A549 (cell line): Measurements from ENCODE around the gene MSRB3. TPM values are rescaled to one million over a fixed set of nuclear protein-coding genes. Genes with fewer than 3 reads are reported as not detected.

Source experiments
- ATAC-seq, 2 experiments: fragments of 200-7000 bp in 1 of 2; fragments of >200 bp in 1 of 2; cut with Nextera tagmentation in 1 of 2; cut with Tn5 transposase in 1 of 2; 3 replicates each; pipeline versions ENCODE4 v1.8.0 to v1.9.1; 2018 to 2020; ENCODE audit warnings: mild to moderate bottlenecking in 1 of 2, moderate library complexity in 1 of 2
- CTCF ChIA-PET: fragments of 300-600 bp; sonication (Branson Sonifier 250); formaldehyde crosslinking; extraction: SDS; loops from one replicate; lab custom pipeline; 2021; ENCODE audit warnings: antibody characterized with exemption, inconsistent platforms; lab: Yijun Ruan, JAX
- POLR2A ChIA-PET: fragments of 350-600 bp; formaldehyde crosslinking; extraction: SDS; loops from one replicate; lab custom pipeline; 2021; ENCODE audit warnings: antibody characterized with exemption, inconsistent platforms; lab: Yijun Ruan, JAX
- DNase-seq, 2 experiments: peaks; one replicate each; pipeline versions ENCODE4 v3.0.0 to v3.0.0-alpha.2; 2011 to 2016; ENCODE audit warnings: low read depth in 1 of 2, low spot score in 1 of 2
- FAIRE-seq: peaks from 2 replicates; lab custom pipeline; 2011; peaks lifted over from hg19 to GRCh38; lab: Jason Lieb, UNC
- H3K27ac ChIP-seq, 2 experiments: fragments of >200 bp; sonication (Bioruptor Twin); formaldehyde crosslinking; 3 replicates each; pipeline ENCODE4 v1.5.1; 2016 to 2017
- H3K4me1 ChIP-seq: fragments of >200 bp; sonication (Bioruptor Twin); formaldehyde crosslinking; 3 replicates; pipeline ENCODE4 v1.6.1; 2016
- H3K4me2 ChIP-seq: fragments of >200 bp; sonication (Bioruptor Twin); formaldehyde crosslinking; 3 replicates; pipeline ENCODE4 v1.6.1; 2016
- H3K4me3 ChIP-seq: fragments of >200 bp; sonication (Bioruptor Twin); formaldehyde crosslinking; 3 replicates; pipeline ENCODE4 v1.5.1; 2016
- H3K9me3 ChIP-seq: fragments of >200 bp; sonication (Bioruptor Twin); formaldehyde crosslinking; 3 replicates; pipeline ENCODE4 v1.6.1; 2016
- BCL3 ChIP-seq: fragments of >200 bp; sonication (Bioruptor Twin); formaldehyde crosslinking; IDR thresholded peaks from 3 replicates; pipeline ENCODE4 v1.6.1; 2016
- CBX2 ChIP-seq: fragments of 200-600 bp; sonication (generic); IDR thresholded peaks from 2 replicates; pipeline ENCODE4 v1.6.1; 2016; ENCODE audit warnings: low read depth, mild to moderate bottlenecking, borderline replicate concordance
- CBX8 ChIP-seq: fragments of 200-600 bp; sonication (generic); IDR thresholded peaks from 2 replicates; pipeline ENCODE4 v1.6.1; 2016
- CEBPB ChIP-seq, 2 experiments: fragments of >200 bp in 1 of 2; sonication (Bioruptor Twin) in 1 of 2; formaldehyde crosslinking in 1 of 2; IDR thresholded peaks; 2 replicates each; pipeline ENCODE4 v1.6.1; 2012 to 2016
- CHD2 ChIP-seq: fragments of 150-350 bp; IDR thresholded peaks from 2 replicates; pipeline ENCODE4 v1.6.1; 2014; ENCODE audit warnings: low read length; ENCODE audit not compliant: partially characterized antibody
- CHD4 ChIP-seq: fragments of 200-600 bp; sonication (generic); IDR thresholded peaks from 2 replicates; pipeline ENCODE4 v1.6.1; 2016; ENCODE audit warnings: antibody characterized with exemption, mild to moderate bottlenecking, borderline replicate concordance
- E2F6 ChIP-seq: IDR thresholded peaks from 2 replicates; pipeline ENCODE4 v1.6.1; 2012; ENCODE audit warnings: low read depth, borderline replicate concordance
- EHMT2 ChIP-seq: fragments of 200-600 bp; sonication (generic); IDR thresholded peaks from 2 replicates; pipeline ENCODE4 v1.6.1; 2016; ENCODE audit warnings: antibody characterized with exemption, low read depth, mild to moderate bottlenecking, moderate library complexity
- ELK1 ChIP-seq: fragments of 150-350 bp; IDR thresholded peaks from 2 replicates; pipeline ENCODE4 v1.6.1; 2014; ENCODE audit warnings: low read depth, mild to moderate bottlenecking, low read length
- ESRRA ChIP-seq: fragments of 150-350 bp; IDR thresholded peaks from 2 replicates; pipeline ENCODE4 v1.6.1; 2014; ENCODE audit warnings: mild to moderate bottlenecking, low read length, borderline replicate concordance
- FOSL2 ChIP-seq, 2 experiments: fragments of 450-650 bp in 1 of 2; fragments of >200 bp in 1 of 2; sonication (Bioruptor Twin) in 1 of 2; formaldehyde crosslinking; IDR thresholded peaks; 2 replicates each; pipeline versions ENCODE4 v1.5.0 to v1.6.1; 2016 to 2020; ENCODE audit warnings: mild to moderate bottlenecking in 1 of 2, moderate library complexity in 1 of 2
- HDAC2 ChIP-seq: fragments of 200-600 bp; sonication (generic); IDR thresholded peaks from 2 replicates; pipeline ENCODE4 v1.6.1; 2016
- HEYL ChIP-seq: fragments of 250-450 bp; sonication (Bioruptor Pico); IDR thresholded peaks from 2 replicates; pipeline ENCODE4 v1.8.0; 2021; ENCODE audit warnings: mild to moderate bottlenecking, moderate library complexity
- HMGXB4 ChIP-seq: fragments of 250-450 bp; sonication (Bioruptor Pico); IDR thresholded peaks from 2 replicates; pipeline ENCODE4 v1.5.0; 2021; ENCODE audit warnings: mild to moderate bottlenecking, moderate library complexity, borderline replicate concordance
- HOXB13 ChIP-seq: fragments of 250-450 bp; sonication (Bioruptor Pico); IDR thresholded peaks from 2 replicates; pipeline ENCODE4 v1.5.0; 2020; ENCODE audit warnings: low read depth, mild to moderate bottlenecking, moderate library complexity
- JUNB ChIP-seq: fragments of >200 bp; sonication (Bioruptor Twin); formaldehyde crosslinking; IDR thresholded peaks from 2 replicates; pipeline ENCODE4 v1.6.1; 2016
- MAFK ChIP-seq: fragments of 450-650 bp; IDR thresholded peaks from 2 replicates; pipeline ENCODE4 v1.6.1; 2014; ENCODE audit not compliant: partially characterized antibody
- MAX ChIP-seq: IDR thresholded peaks from 2 replicates; pipeline ENCODE4 v1.6.1; 2012
- MAZ ChIP-seq: fragments of 150-350 bp; IDR thresholded peaks from 2 replicates; pipeline ENCODE4 v1.6.1; 2014; ENCODE audit warnings: antibody characterized with exemption, low read depth, low read length, borderline replicate concordance
- NFE2L2 ChIP-seq: fragments of 150-350 bp; conservative IDR thresholded peaks from 2 replicates; pipeline ENCODE4 v1.6.1; 2014; ENCODE audit warnings: low read length
- NPAS2 ChIP-seq: fragments of 250-450 bp; sonication (Bioruptor Pico); IDR thresholded peaks from 2 replicates; pipeline ENCODE4 v1.8.0; 2022; ENCODE audit warnings: mild to moderate bottlenecking, moderate library complexity, borderline replicate concordance
- NR3C1 ChIP-seq: fragments of >200 bp; sonication (Bioruptor Twin); formaldehyde crosslinking; IDR thresholded peaks from 3 replicates; pipeline ENCODE4 v1.6.1; 2017
- PHF8 ChIP-seq: fragments of 200-600 bp; sonication (generic); IDR thresholded peaks from 2 replicates; pipeline ENCODE4 v1.6.1; 2016; ENCODE audit warnings: low read depth, mild to moderate bottlenecking, antibody characterized with exemption, moderate library complexity, borderline replicate concordance
- POLR2A ChIP-seq: IDR thresholded peaks from 2 replicates; pipeline ENCODE4 v1.6.1; 2012; ENCODE audit warnings: mild to moderate bottlenecking, low read length
- POLR2AphosphoS2 ChIP-seq: conservative IDR thresholded peaks from 2 replicates; pipeline ENCODE4 v1.6.1; 2012; ENCODE audit warnings: low read length, improper control_type of control experiment, inconsistent platforms
- RCOR1 ChIP-seq: fragments of 150-350 bp; IDR thresholded peaks from 2 replicates; pipeline ENCODE4 v1.6.1; 2014; ENCODE audit warnings: antibody characterized with exemption, low read length, low read depth
- REST ChIP-seq: fragments of 200-600 bp; sonication (generic); IDR thresholded peaks from 2 replicates; pipeline ENCODE4 v1.6.1; 2016; ENCODE audit warnings: antibody characterized with exemption, mild to moderate bottlenecking, moderate library complexity
- RFX5 ChIP-seq: fragments of 450-650 bp; IDR thresholded peaks from 2 replicates; pipeline ENCODE4 v1.7.1; 2014; ENCODE audit warnings: antibody characterized with exemption, mild to moderate bottlenecking, moderate library complexity
- ZC3H11A ChIP-seq: fragments of 450-650 bp; IDR thresholded peaks from 2 replicates; pipeline ENCODE4 v1.6.1; 2014; ENCODE audit warnings: antibody characterized with exemption, mild to moderate bottlenecking
- ZFP36 ChIP-seq: fragments of 450-650 bp; IDR thresholded peaks from 2 replicates; pipeline ENCODE4 v1.6.1; 2014; ENCODE audit warnings: borderline replicate concordance; ENCODE audit not compliant: partially characterized antibody
- WGBS: methylation state at CpG from one replicate; pipeline ENCODE4 v1.1.6; 2017; ENCODE audit errors: missing lambda C conversion rate; 5-methylcytosine and 5-hydroxymethylcytosine counted together
- polyA plus RNA-seq, 4 experiments: library from polyadenylated mRNA; depleted of rRNA in 3 of 4; stranded (reverse); fragments of >200 nt; fragmentation: RNase III in 1 of 4; extraction: RNeasy Plus Mini Kit Qiagen cat#74134 plus additional on column Dnase treatment in 1 of 4; gene quantifications; 2 replicates in 3 of 4; 3 replicates in 1 of 4; pipeline ENCODE4 v1.2.3, GENCODE V29; 2011 to 2017

MSRB3 gene
- polyA plus RNA-seq, 2 of the 4 experiments (the other 2 are of a cell fraction) = 25.2 to 46.1 TPM

- 91% methylated on average over 3 of the region's 3 CpGs for WGBS
- DNase-seq (no peak), FAIRE-seq (no peak), ATAC-seq (no peak)
- no peak overlapping the region for H3K4me3 ChIP-seq
- CTCF ChIA-PET = no interaction called here
- peaks cover 25% of the 10 kb centered on the region for H3K4me1 ChIP-seq
- POLR2A ChIA-PET = no interaction called here
- no peak for TF ChIP-seq EHMT2
- TF ChIP-seq NFE2L2 = no peak
- no peak for TF ChIP-seq MAX
- TF ChIP-seq HMGXB4 (CRISPR knock-in tag) = no peak
- TF ChIP-seq REST = no peak
- no peak for TF ChIP-seq POLR2A
- TF ChIP-seq ESRRA = no peak
- TF ChIP-seq CEBPB (IDR thresholded peaks at IDR 0.05) = no peak
- no peak for TF ChIP-seq CHD4
- no peak for TF ChIP-seq NPAS2
- no peak for TF ChIP-seq MAZ
- TF ChIP-seq ZC3H11A = no peak
- TF ChIP-seq HDAC2 = no peak
- TF ChIP-seq ELK1 = no peak
- TF ChIP-seq HEYL (CRISPR knock-in tag) = no peak
- TF ChIP-seq NR3C1 = no peak
- TF ChIP-seq ZFP36 = no peak
- TF ChIP-seq CBX2 = no peak
- no peak for TF ChIP-seq RFX5
- TF ChIP-seq BCL3 = no peak
- no peaks in the 10 kb centered on the region for H3K9me3 ChIP-seq
- H3K4me2 ChIP-seq = no peak overlapping the region
- no peak overlapping the region for H3K27ac ChIP-seq
Observed at GRCh38 chr12:65434737-65435136, 156.3 kb downstream of the MSRB3 start.

GRCh38 chr12:65443038-65443437, 164.6 kb downstream of the MSRB3 start:
- Histone ChIP-seq H3K27ac (no peak overlapping the region), H3K9me3 (no peaks in the 10 kb centered on the region), H3K4me3 (no peak overlapping the region), H3K4me1 (no peaks in the 10 kb centered on the region), H3K4me2 (no peak overlapping the region)
- CTCF ChIA-PET = interaction anchor here (0.6 kb wide), 1 partner anchor 748 kb away, joined by 3 read pairs; no protein-coding TSS in a partner anchor
- DNase-seq (no peak), ATAC-seq (no peak), FAIRE-seq (no peak)
- WGBS = 59% methylated on average over 2 of the region's 2 CpGs
- POLR2A ChIA-PET = no interaction called here
- TF ChIP-seq E2F6 (no peak), MAFK (no peak), JUNB (no peak), ZFP36 (no peak), POLR2AphosphoS2 (no peak), HOXB13 (CRISPR knock-in tag) (no peak), CHD2 (no peak), FOSL2 (IDR thresholded peaks at IDR 0.05) (no peak), FOSL2 (CRISPR knock-in tag; IDR thresholded peaks at IDR 0.05) (no peak), RCOR1 (no peak), BCL3 (no peak), CBX8 (no peak), PHF8 (no peak), MAX (no peak)
